Type B pancreatic cell (in vitro differentiated cells): ENCODE results near the gene IFT172. TPM values are rescaled to one million over a fixed set of nuclear protein-coding genes. Genes with fewer than 3 reads are reported as not detected.
"Not testable (repeated sequence)": the region's sequence is repeated elsewhere in the genome, so short reads cannot be mapped to it uniquely, and the experiment has no call there.

Experiments
- DNase-seq: peaks from one replicate; pipeline ENCODE4 v3.0.0; 2021; ENCODE audit warnings: mixed read lengths; ENCODE audit not compliant: unreplicated experiment; ENCODE audit errors: extremely low spot score
- H3K27ac Mint-ChIP-seq: 2 replicates; pipeline ENCODE4 v1.8.0; 2021; ENCODE audit warnings: mild to moderate bottlenecking, mixed read lengths
- H3K27me3 Mint-ChIP-seq: 2 replicates; pipeline ENCODE4 v1.8.0; 2021; ENCODE audit warnings: mixed read lengths
- H3K36me3 Mint-ChIP-seq: 2 replicates; pipeline ENCODE4 v1.8.0; 2021; ENCODE audit warnings: mixed read lengths
- H3K4me1 Mint-ChIP-seq: one replicate; pipeline ENCODE4 v1.8.0; 2021; ENCODE audit warnings: mixed read lengths; ENCODE audit not compliant: unreplicated experiment
- H3K4me3 Mint-ChIP-seq: 2 replicates; pipeline ENCODE4 v1.8.0; 2021; ENCODE audit warnings: mild to moderate bottlenecking, mixed read lengths
- H3K9me3 Mint-ChIP-seq: 2 replicates; pipeline ENCODE4 v1.8.0; 2021; ENCODE audit warnings: mixed read lengths
- total RNA-seq: library from RNA; stranded (reverse); gene quantifications from 2 replicates; pipeline ENCODE4 v1.2.1, GENCODE V29; 2021; ENCODE audit warnings: low replicate concordance
- TF ChIP-seq, protein P1 (sequence below): fragments of 200-600 bp; sonication (generic); conservative IDR thresholded peaks from 2 replicates; pipeline ENCODE4 v1.5.0; 2021; ENCODE audit warnings: antibody characterized with exemption, mild to moderate bottlenecking

IFT172 gene
- total RNA-seq, 1 donor from 2014 or later, result 54.1 TPM

- Mint-ChIP-seq H3K36me3 (peaks cover 6% of the 10 kb centered on the region), H3K27me3 (no peaks in the 10 kb centered on the region), H3K9me3 (no peaks in the 10 kb centered on the region), H3K4me1 (peaks cover 25% of the 10 kb centered on the region), H3K4me3 (peak overlapping the region; percentile 98), H3K27ac (peak overlapping the region; percentile 91)
- DNase-seq, result peak; percentile 86
- TF ChIP-seq, protein P1, sequence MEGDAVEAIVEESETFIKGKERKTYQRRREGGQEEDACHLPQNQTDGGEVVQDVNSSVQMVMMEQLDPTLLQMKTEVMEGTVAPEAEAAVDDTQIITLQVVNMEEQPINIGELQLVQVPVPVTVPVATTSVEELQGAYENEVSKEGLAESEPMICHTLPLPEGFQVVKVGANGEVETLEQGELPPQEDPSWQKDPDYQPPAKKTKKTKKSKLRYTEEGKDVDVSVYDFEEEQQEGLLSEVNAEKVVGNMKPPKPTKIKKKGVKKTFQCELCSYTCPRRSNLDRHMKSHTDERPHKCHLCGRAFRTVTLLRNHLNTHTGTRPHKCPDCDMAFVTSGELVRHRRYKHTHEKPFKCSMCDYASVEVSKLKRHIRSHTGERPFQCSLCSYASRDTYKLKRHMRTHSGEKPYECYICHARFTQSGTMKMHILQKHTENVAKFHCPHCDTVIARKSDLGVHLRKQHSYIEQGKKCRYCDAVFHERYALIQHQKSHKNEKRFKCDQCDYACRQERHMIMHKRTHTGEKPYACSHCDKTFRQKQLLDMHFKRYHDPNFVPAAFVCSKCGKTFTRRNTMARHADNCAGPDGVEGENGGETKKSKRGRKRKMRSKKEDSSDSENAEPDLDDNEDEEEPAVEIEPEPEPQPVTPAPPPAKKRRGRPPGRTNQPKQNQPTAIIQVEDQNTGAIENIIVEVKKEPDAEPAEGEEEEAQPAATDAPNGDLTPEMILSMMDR, result no peak
Measured at GRCh38 chr2:27428978-27429541, 60.5 kb downstream of the IFT172 start.

- peak within 1 kb of the TSS; percentile 98 for H3K4me3 Mint-ChIP-seq
- peak within 1 kb of the TSS; percentile 98 for H3K27ac Mint-ChIP-seq
Measured at GRCh38 chr2:27428213-27428977, 61.1 kb downstream of the IFT172 start, which contains the start of gene NRBP1. Gene NRBP1 (plus strand): TSS chr2:27428631. CDS start chr2:27433274, 4,643 bp downstream.

DNA sequence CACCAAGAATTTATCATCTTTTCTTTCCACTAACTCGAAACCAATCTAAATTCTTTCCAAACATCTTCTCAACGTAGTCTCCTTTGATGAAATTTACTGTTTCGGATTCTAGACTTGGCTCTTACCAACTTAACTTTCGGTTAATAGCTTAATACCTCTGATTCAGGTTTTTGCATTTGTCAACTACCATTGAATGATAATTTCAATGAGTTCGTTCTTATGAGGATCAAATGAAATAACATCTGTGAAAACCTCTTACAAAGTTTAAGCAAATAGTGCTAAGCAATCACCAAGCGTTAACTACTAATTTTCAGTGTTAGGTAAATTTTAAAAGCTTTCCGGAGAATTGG is 61.7 kb downstream of the IFT172 start:
- H3K27me3 Mint-ChIP-seq, result no peaks in the 10 kb centered on the region
- TF ChIP-seq, protein P1, result no peak
- H3K36me3 Mint-ChIP-seq, result no peaks in the 10 kb centered on the region
- H3K9me3 Mint-ChIP-seq, result no peaks in the 10 kb centered on the region
- DNase-seq, result no peak
- peaks cover 25% of the 10 kb centered on the region for H3K4me1 Mint-ChIP-seq
- H3K27ac Mint-ChIP-seq, result peak overlapping the region; percentile 98
- H3K4me3 Mint-ChIP-seq, result peak overlapping the region; percentile 96

More at GRCh38 chr2:27428213-27428977, 61.1 kb downstream of the IFT172 start, which contains the start of gene NRBP1:
- Mint-ChIP-seq H3K9me3 (no peaks in the 10 kb centered on the region), H3K4me1 (peaks cover 25% of the 10 kb centered on the region), H3K27me3 (no peaks in the 10 kb centered on the region), H3K36me3 (peaks cover 2% of the 10 kb centered on the region)
- DNase-seq, result peak; percentile 92
- TF ChIP-seq, protein P1, result peak; percentile 13

GRCh38 chr2:27425039-27425438 is 64.5 kb downstream of the IFT172 start:
- DNase-seq, H3K27ac Mint-ChIP-seq, H3K4me3 Mint-ChIP-seq, H3K27me3 Mint-ChIP-seq, H3K36me3 Mint-ChIP-seq, H3K9me3 Mint-ChIP-seq: not testable (repeated sequence)
- H3K4me1 Mint-ChIP-seq, result peaks cover 16% of the 10 kb centered on the region

DNA sequence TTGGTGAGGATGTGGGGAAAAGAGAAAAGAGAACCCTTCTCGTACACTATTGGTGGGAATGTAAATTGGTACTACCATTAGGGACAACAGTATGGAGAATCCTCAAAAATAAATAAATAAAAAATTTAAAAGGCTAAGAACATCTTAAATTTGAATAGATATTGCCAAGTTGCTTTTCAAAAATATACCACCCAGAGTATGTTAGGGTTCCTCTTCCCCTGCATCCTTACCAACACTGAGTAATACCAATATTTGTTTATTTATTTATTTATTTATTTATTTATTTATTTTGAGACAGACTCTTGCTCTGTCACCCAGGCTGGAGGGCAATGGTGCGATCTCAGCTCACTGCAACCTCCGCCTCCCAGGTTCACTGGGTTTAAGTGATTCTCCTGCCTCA is 66.6 kb downstream of the IFT172 start:
- no peak overlapping the region for H3K4me3 Mint-ChIP-seq
- H3K36me3 Mint-ChIP-seq, result no peaks in the 10 kb centered on the region
- TF ChIP-seq, protein P1, result no peak
- H3K27me3 Mint-ChIP-seq, result no peaks in the 10 kb centered on the region
- DNase-seq, result no peak
- no peak overlapping the region for H3K27ac Mint-ChIP-seq
- no peaks in the 10 kb centered on the region for H3K9me3 Mint-ChIP-seq
- H3K4me1 Mint-ChIP-seq, result peaks cover 5% of the 10 kb centered on the region

DNA sequence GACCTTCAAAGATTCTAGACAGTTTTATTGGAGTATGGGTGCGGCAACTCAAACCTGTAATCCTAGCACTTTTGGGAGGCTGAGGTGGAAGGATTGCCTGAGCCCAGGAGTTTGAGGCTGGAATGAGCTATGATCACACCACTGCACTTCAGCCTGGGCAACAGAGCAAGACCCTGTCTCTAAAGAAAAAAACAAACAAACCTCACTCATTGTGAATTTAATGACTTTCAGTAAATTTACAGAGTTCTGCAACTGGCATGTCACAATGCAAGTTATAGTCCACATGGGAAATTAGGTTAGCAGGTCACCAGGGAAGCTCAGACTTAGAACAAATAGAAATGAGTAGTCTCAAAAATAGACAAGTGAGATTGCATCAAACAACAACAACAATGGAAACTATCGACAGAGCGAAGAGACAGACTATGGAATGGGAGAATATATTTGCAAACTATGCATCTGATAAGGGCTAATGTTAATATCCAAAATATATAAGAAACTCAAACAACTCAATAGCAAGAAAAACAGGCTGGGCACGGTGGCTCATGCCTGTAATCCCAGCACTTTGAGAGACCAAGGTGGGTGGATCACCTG is 67.8 kb downstream of the IFT172 start:
- no peaks in the 10 kb centered on the region for H3K9me3 Mint-ChIP-seq
- H3K27ac Mint-ChIP-seq, result no peak overlapping the region
- no peak for DNase-seq
- no peaks in the 10 kb centered on the region for H3K36me3 Mint-ChIP-seq
- no peaks in the 10 kb centered on the region for H3K27me3 Mint-ChIP-seq
- H3K4me3 Mint-ChIP-seq, result no peak overlapping the region
- TF ChIP-seq, protein P1, result no peak
- no peaks in the 10 kb centered on the region for H3K4me1 Mint-ChIP-seq
